HG03139 (cell line): ENCODE data around the gene RHOBTB1.
"Not testable (repeated sequence)": the region's sequence is repeated elsewhere in the genome, so short reads cannot be mapped to it uniquely, and the experiment has no call there.

Experiments
- ATAC-seq: cut with Tn5 transposase; IDR thresholded peaks from one replicate; pipeline ENCODE4 v1.9.1; 2021; ENCODE audit not compliant: unreplicated experiment

RHOBTB1 gene

GRCh38 chr10:60944058-60944909 is at the start of gene RHOBTB1:
TSS of gene RHOBTB1 (minus strand) at chr10:60944185. CDS start at chr10:60911542, 32,643 bp downstream.
- ATAC-seq, result peak; percentile 43

- ATAC-seq, result no peak
These were observed 48.7 kb upstream of the RHOBTB1 start for GRCh38 chr10:60992636-60993035.

GRCh38 chr10:60990663-60991062 is 46.7 kb upstream of the RHOBTB1 start:
- no peak for ATAC-seq

GRCh38 chr10:60989400-60989876 is 45.5 kb upstream of the RHOBTB1 start:
- ATAC-seq, result no peak

- no peak for ATAC-seq
These were observed 42.8 kb upstream of the RHOBTB1 start for GRCh38 chr10:60986791-60987190.

GRCh38 chr10:60985951-60986350 is 42.0 kb upstream of the RHOBTB1 start:
- ATAC-seq, result no peak

- ATAC-seq, result no peak
These were observed 37.0 kb upstream of the RHOBTB1 start for GRCh38 chr10:60980997-60981396.

GRCh38 chr10:60979667-60980104 is 35.7 kb upstream of the RHOBTB1 start:
- ATAC-seq, result no peak

GRCh38 chr10:60978287-60979115 is 34.5 kb upstream of the RHOBTB1 start:
- no peak for ATAC-seq

GRCh38 chr10:60977161-60978122 is 33.5 kb upstream of the RHOBTB1 start:
- no peak for ATAC-seq

- ATAC-seq, result no peak
These were observed 32.7 kb upstream of the RHOBTB1 start for GRCh38 chr10:60976687-60977086.

- ATAC-seq, result no peak
These were observed 31.7 kb upstream of the RHOBTB1 start for GRCh38 chr10:60975716-60976115.

GRCh38 chr10:60974463-60975149 is 30.6 kb upstream of the RHOBTB1 start:
- no peak for ATAC-seq

GRCh38 chr10:60973086-60973485 is 29.1 kb upstream of the RHOBTB1 start:
- ATAC-seq, result no peak

GRCh38 chr10:60972181-60972580 is 28.2 kb upstream of the RHOBTB1 start:
- ATAC-seq, result not testable (repeated sequence)

GRCh38 chr10:60970526-60970925 is 26.5 kb upstream of the RHOBTB1 start:
- no peak for ATAC-seq

GRCh38 chr10:60968504-60968903 is 24.5 kb upstream of the RHOBTB1 start:
- ATAC-seq, result no peak

GRCh38 chr10:60967854-60968484 is 24.0 kb upstream of the RHOBTB1 start:
- ATAC-seq, result no peak

- no peak for ATAC-seq
These were observed 23.3 kb upstream of the RHOBTB1 start for GRCh38 chr10:60967260-60967659.

GRCh38 chr10:60965696-60966095 is 21.7 kb upstream of the RHOBTB1 start:
- ATAC-seq, result no peak
